Measurements from ENCODE around the gene ZNF529.

DNA sequence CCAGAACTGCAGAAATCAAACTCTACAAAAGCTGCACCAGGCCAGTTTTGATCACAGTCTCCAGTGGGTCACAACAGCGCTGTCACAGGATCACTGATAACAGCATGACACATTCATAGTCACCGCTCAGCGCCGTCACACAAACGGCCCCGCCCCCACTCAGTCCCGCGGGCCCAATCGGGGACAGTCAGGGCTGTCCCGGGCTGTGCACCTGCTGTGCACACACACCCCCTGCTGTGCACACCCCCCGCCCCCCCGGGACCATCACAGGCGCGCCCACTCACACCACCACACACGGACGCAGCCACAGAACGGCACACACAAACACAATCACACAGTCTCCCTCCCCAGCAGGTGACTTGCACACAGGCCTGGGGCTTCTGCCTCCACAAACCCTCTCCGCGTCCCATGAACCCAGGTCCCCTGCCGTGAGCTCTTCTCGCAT is 31.6 kb upstream of the ZNF529 start:
- no peak for TF ChIP-seq CTCF (IDR thresholded peaks at IDR 0.05)
- no peak for TF ChIP-seq POLR2A (IDR thresholded peaks at IDR 0.05)
